Measurements from ENCODE around the gene BRINP3.

BRINP3 gene

DNA sequence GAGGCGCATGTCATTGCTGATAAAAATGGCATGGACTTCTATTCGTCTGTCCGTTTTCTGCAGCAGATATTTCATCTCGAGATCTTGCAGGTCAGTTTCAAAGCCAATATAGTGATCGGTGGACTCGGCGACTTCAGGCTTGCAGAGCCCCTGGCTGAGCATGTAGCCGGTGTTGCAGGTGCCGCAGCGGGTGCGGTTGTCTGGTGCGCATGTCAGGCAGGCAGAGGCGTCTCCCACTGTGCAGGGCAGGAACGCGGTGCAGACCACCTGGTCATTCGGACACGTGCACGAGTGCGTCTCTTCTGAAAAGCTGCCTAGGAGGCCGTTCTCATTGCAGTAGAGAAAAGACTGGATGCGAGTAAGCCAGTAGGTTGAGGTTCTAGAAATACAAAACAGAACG, 378.9 kb downstream of the BRINP3 start:
- DNase-seq, result no peak

- DNase-seq, result no peak
Observed at GRCh38 chr1:190098107-190098506, 379.6 kb downstream of the BRINP3 start.

DNA sequence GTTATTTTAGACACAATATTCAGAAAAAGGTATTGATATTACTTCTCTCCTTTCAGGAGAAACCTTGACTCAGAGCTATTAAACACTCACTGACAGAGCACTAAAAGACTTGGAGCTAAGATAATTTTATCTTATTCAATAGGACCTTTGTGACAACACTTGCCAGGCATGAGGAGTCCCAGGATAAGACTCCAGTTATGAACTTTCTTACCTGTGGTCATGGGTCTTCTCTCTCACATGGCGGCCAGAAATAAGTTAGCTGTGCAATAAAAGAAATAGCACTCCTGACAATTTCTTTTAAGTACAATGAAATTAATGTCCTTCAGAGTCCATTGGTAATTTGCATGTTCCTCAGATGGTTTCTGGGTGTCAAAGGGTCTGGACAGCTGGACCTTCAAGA, 382.1 kb downstream of the BRINP3 start:
- no peak for DNase-seq

- DNase-seq, result no peak
Observed at GRCh38 chr1:190084552-190084951, 393.1 kb downstream of the BRINP3 start.

- no peak for DNase-seq
Observed at GRCh38 chr1:190068304-190068703, 409.4 kb downstream of the BRINP3 start.

GRCh38 chr1:190067592-190067991, 410.1 kb downstream of the BRINP3 start:
- no peak for DNase-seq

DNA sequence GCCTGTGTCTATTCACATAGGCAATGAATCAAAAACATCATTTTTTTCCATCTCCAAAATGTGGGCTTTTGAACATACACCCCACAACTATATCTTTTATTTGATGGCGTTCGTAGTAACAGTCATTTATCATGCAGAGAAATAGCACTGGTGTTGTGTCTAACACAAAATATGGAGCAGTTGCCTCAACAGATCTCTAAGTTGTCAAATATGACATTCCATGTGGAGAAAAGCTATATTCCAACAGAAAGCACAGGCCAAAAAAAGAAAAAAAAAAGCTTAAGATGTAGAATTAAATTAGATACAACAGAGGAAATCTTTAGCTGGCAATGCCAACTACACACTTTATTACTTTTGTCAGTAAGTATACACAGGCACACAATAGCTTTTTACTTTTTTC, 411.7 kb downstream of the BRINP3 start:
- no peak for DNase-seq

DNA sequence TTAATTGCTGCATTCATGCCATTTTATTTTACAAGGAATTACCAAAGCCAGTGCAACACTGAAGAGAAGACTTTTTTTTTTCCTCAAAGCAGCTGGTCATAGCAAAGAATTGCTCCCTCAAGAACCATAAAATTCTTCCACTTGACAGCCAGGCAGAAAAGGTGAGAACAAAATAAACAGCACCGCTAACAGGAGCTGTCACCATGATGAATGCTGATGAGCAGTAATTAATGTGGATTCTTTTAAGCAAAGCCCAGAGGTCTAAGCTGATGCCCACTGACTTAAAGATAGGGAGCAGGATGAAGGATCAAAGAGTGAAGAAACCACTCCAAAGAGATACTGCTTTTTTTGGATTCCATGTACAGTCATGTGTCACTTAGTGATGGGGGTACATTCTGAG, 428.4 kb downstream of the BRINP3 start:
- no peak for DNase-seq

Measured in kidney glomerular epithelial cell (primary cell).